Measurements from ENCODE around the gene DIP2C.
"Not testable (repeated sequence)": the region's sequence is repeated elsewhere in the genome, so short reads cannot be mapped to it uniquely, and the experiment has no call there.

DIP2C gene

DNA sequence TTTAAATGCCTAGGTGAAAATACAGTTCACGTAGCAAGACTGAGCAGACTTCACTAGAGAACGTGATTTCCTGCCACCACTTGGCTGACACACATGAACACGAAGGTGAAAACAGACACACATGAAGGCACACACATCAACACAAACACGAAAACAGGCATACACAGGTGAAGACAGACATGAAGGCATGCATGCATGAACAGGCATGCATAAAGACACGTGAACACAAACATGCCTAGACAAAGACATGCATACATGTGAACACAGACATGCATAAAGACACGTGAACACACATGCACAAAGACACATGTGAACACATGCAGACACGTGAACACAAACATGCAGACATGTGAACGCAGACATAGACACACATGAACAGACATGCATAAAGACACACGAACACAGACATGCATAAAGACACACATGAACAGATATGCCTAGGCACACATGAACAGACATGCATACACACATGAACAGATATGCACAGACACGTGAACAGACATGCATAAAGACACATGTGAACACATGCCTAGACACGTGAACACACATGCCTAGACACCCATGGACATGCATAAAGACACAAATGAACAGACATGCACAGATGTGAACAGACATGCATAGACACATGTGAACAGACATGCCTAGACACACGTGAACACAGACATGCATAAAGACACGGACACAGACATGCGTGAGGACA, 311.1 kb downstream of the DIP2C start:
- DNase-seq (ENCODE audit: low read depth in 2 of 2): no peak

DNA sequence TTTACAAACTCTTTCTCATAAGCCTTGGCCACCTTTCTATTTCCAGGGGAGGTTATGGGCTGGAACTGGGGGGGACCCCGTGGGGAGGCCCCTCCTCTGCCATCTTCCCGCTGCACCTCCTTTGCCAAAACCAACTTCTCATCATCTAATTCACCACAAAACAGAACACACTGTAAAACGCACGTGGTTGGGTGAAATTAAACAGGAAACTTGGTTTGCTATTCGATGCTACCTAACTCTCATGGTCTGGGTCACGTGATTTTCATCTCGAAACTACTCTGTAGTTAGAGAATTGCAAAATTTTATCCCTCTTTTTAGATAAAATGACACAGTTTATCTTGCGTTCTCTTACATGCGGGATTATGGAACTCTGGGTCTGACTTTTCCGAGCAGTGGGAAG, 312.2 kb downstream of the DIP2C start:
- no peak for DNase-seq (ENCODE audit: low read depth in 2 of 2)

DNA sequence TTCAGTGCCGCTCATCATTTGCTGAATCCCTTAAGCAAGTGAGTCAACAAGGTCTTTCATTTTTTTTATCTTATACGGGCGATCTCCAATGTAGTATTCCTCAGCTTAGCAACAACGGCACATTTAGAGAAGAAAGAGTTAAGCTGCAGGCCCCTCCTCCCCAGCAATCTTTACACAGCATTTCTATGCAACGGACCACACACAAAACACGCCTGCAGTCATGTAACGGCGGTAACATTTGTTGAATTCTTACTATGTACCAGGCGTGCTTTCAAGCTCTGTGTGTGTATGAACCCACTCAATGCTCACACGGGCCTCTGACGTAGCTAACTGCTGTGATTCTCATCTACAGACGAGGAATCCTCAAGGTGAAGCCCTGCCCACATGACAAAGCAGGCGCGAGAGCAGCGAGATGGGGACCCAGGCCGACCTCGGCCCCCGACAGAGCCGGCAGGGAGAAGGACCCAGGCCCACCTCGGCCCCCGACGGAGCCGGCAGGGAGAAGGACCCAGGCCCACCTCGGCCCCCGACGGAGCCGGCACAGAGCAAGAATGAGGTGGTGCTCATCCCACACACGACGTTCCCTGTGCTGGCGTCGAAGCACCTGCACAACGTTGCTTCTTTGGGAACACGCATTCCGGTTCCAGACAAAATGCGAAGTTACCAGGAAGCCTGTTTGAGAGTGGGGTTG, 313.5 kb downstream of the DIP2C start:
- no peak for DNase-seq (ENCODE audit: low read depth in 2 of 2)

DNA sequence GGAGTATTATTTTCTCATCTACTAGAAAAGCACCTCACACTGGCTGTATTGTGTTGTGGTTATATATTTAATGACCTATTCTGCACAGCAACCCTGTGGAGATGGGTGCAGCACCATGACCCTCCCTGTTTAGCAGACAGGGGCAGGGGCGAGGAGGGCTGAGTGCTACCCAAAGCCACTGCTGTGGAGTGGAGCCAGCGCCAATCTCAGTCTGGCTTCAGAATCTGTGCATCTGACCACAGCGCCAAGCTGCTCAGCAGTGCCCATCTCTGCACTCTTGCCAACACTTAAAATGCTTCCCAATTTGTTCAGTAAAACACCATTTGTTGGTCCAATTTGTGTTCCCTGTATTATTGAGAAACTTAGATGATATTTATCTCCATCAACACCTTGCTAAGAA, 315.1 kb downstream of the DIP2C start:
- no peak for DNase-seq (ENCODE audit: low read depth in 2 of 2)

DNA sequence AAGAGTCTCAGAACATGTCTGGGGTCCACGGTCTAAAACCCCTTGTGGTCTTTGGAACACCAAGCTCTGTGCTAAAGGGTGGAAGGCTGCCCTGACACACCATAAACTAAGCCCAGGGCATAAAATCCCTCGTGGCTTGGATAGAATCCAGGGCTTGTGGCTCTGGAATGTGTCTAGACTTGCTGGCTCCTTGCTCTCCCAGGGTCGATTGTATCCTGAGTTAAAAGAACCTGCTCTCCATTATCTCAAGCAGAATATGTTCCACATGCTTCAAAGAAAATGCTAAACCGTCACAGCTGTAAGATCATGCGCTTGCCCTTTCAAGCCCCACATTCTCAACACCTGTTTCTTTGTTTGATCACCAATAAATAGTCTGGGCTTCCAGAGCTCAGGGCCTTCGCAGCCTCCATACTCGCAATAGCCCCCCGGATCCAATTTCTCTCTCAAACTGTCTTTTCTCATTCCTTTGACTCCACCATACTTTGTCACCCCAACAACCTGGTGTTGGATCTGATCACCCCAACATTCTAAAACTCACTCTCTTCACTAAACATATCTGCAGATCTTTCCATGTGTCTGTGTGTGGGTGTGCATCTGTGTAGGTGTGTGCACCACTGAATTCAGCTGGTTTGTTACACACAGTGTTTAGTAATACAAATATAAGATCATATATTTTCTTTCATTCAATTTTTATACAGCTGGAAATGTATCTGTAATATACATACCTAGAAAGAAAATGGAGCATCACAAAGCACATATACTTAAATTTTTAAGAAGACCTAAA, 315.8 kb downstream of the DIP2C start:
- DNase-seq (ENCODE audit: low read depth in 2 of 2): peak; percentile 56

DNA sequence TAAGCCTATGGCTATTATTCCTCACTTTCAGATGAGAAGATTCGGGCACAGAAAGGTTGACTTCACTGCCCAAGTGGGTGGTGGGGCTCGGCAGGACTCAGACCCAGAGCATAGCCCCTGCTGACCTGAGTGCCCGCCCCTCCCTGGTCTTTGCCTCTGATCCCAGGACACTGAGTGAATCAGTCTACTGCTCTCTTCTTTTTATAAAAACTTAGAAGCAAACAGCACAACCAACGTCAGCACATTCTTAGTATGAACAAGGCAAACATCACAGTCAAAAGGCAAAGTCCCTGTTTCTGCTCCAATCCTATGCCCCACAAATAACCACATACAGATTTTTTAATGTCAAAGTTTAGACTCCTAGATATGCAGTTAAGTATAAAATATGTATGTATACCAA, 316.5 kb downstream of the DIP2C start:
- no peak for DNase-seq (ENCODE audit: low read depth in 2 of 2)

DNA sequence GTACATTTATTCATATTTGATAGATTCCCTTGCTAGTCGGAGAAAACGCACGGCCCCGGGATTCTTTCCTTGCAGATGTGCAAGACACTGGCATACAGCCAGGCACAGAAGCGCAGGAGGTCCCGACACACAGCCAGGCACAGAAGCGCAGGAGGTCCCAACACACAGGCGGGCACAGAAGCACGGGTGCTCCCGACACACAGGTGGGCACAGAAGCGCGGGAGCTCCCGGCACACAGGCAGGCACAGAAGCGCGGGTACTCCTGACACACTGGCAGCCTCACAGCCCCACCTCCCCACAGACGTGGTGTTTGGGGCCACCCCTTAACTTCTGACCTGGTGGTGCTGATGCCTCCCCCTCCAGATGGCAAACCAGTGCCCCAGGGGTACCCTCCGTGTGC, 316.9 kb downstream of the DIP2C start:
- no peak for DNase-seq (ENCODE audit: low read depth in 2 of 2)

DNA sequence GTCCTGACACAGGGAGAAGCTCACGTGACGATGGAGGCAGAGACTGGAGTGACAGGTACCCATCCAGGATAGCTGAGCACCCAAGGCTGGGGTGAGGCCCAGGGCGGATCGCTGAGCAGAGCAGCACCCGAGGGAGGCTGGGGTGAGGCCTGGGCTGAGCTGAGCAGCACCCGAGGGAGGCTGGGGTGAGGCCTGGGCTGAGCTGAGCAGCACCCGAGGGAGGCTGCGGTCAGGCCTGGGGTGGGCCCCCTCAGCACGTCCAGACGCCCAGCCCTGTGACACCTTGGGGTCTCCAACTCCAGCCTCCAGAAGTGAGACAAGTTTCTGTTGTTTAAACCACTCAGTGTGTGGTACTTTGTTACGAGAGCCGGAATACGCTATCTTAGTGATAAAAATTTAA, 318.0 kb downstream of the DIP2C start:
- no peak for DNase-seq (ENCODE audit: low read depth in 2 of 2)

DNA sequence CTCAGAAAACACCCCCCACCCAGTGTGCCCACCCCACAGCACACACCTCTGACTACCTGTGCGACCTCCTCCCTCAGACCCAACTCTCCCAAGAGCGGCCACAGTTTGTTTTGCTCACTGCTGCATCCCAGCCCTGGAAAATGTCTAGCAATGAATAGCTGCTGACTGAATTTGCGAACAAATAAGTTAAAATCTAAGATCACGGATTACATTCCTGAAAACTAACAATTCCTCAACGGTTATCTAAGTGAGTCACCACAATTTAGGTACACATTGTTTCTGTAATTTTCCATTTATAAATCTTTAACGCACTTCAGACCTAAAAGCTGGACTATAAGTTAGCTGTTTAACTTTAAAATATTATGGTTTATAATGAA, 319.0 kb downstream of the DIP2C start:
- no peak for DNase-seq (ENCODE audit: low read depth in 2 of 2)

DNA sequence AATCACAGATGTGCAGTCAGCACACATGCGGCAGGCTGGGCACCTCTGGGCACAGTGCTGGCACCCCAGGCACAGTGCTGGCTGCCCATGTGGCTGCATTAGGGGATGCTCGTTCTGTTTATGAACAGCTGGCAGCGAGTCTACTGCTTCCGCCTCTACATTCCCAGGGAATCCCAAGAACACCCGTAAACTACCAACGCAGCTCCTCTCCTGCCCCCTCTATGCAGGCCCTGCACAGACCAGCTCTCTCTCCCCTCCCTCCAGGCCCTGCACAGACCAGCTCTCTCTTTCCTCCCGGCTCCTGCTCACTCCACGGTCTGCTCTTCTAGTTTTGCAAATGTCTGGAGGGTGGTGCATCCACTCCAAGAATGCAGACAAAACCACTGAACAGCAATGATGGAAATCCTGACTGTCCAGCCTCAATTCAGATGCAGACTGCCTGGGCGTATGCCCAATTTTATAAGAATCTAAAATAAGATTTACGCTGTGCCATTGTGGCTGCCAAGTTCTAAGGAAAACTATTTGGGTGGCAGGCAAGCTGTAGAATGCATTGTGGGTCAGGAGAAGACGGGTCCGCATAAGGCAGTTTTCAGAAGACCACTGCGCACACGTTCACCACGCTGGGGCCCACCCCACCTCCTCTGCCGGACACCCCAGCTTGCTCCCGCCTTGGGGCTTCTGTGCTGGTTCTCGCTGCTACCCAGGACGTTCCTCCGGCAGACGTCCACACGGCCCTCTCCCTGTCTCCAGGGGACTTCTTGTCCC, 319.6 kb downstream of the DIP2C start:
- peak; percentile 81 to 83 for DNase-seq (ENCODE audit: low read depth in 2 of 2)

DNA sequence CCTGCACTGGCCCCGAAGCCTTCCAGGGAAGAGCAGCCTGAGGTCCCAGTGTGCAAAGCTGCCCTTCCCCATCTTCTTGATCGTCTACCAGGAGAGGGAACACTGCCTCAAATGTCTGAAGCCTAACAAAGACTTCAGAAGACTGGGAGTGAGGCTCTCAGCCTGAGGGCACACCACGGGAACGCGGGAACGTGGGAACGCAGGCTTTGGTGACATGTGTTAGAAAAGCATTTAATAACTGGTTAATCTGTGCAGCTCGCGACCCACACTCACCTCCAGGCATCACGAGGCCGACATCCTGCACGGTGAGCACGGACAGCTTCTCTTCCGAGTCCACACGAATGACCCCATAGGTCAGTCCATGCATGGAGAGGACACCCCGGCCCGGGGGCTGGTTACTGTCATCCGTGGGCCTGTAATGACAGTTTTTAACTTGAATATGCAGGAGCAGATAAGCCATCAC, 320.2 kb downstream of the DIP2C start:
- no peak for DNase-seq (ENCODE audit: low read depth in 2 of 2)

DNA sequence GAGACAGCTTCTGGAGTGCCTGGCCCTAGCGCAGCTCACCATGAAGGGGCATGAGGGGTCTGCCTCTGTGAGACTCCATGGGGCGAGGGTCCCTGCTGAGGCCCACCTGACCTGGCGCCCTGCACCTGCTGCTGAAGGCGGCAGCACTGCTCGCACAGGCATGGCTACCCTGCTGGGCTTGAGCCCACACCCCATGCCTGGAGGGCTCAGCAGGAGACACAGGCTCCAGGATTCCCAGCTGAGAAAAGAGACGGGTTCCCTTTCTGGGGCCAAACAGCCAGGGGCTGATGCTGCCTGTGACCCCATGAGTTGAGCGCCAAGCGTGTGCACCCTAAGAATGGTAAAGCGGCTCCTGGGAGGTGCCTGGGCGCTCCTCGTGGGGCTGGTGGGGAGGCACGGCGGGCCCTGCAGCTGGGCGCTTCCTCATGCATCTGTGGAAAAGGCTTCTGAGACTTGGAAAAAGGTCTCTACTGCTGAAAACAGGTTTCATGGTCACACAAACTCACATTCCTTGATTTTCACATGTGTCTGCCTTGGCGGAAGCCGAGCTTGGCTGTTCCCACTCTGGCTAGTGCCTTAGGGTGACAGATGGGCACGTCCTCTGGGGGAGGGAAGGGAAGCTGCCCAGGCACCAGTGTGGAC, 320.8 kb downstream of the DIP2C start:
- DNase-seq (ENCODE audit: low read depth in 2 of 2): no peak

DNA sequence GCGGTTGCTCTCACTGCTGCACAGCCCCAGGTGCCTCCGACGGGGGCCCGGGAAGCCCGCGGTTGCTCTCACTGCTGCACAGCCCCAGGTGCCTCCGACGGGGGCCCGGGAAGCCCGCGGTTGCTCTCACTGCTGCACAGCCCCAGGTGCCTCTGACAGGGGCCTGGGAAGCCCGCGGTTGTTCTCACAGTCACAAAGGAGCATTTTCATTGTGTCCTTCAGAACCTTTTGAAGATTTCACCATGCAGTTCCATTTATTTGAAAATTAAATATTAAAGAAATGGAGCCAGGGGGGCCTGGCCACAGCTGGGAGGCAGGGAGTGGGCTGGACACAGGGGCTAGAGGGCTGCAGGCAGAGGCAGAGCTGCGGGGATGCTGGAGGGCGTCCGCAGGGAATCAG, 321.4 kb downstream of the DIP2C start:
- not testable (repeated sequence) for DNase-seq (ENCODE audit: low read depth in 2 of 2)

DNA sequence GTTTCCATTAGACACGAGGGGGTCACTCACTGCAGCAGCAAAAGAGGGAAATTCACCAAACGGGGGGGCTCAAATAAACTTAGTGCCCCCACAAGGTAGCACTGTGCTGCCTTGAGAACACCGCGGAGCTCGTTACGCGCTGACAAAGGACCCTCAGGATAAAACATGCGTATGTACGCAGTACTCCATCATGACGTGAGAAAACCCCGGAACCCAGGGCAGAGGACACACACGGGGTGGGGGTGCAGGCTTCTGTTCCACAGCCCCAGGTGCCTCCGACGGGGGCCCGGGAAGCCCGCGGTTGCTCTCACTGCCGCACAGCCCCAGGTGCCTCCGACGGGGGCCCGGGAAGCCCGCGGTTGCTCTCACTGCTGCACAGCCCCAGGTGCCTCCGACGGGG, 321.8 kb downstream of the DIP2C start:
- DNase-seq (ENCODE audit: low read depth in 2 of 2): no peak

DNA sequence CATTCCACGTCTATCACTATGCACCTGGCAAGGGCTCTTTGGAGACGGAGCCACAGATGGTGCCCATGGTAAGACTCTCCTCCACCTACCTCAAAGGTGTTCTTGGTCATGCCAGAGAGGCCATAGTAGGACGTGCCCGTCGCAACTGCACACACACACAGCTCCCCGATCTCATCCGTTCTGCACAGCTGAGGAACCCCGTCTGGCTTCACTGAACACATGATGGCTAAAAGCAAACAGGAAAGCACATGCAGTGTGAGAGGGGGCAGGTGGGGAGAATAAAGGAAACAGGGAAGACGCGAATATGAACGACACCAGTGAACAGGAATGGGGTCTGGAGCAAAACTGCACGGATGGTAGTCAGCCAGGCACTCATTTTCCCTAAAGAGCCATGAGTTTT, 323.3 kb downstream of the DIP2C start:
- no peak for DNase-seq (ENCODE audit: low read depth in 2 of 2)

DNA sequence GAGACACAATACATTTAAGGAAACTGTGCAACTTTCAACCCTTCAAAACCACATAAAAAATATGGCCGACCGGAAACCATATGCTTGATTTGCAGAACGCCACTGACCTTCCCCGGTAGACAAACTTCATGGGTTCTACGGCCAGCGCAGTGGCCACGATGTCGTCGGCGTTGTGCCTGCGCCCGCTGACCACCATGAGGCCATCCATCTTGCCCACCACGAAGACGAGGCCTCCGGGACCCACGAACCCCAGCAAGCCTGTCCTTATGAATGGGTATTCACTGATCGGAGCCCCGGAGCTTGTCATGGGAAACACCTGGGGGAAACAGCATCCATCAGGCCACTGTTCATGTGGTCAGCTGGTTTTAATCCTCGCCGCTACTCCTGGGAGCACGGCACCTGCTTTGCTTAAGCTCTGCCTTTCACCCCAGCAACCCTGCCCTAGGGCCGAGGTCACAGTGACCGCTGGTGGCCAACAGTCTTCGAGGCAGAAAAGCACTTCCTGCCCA, 325.1 kb downstream of the DIP2C start:
- DNase-seq (ENCODE audit: low read depth in 2 of 2): no peak

DNA sequence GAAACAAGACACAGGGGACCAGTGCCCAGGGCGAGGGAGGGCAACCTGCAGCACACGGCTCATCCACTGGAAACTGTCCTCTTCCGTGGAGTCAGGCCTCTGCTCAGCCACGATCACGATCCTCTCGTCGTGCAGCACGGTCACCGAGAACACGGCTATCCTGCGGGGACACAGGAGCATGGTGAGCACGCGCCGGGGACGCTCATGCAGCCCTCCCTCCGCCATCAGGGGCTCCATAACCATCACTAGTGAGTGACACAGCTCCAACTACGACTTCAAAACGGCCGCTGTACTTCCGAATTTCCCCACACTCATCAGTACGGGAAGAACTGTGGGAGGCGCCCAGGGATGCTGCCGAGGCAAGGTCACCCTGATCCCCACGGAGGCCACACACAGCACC, 326.3 kb downstream of the DIP2C start:
- DNase-seq (ENCODE audit: low read depth in 2 of 2): no peak

DNA sequence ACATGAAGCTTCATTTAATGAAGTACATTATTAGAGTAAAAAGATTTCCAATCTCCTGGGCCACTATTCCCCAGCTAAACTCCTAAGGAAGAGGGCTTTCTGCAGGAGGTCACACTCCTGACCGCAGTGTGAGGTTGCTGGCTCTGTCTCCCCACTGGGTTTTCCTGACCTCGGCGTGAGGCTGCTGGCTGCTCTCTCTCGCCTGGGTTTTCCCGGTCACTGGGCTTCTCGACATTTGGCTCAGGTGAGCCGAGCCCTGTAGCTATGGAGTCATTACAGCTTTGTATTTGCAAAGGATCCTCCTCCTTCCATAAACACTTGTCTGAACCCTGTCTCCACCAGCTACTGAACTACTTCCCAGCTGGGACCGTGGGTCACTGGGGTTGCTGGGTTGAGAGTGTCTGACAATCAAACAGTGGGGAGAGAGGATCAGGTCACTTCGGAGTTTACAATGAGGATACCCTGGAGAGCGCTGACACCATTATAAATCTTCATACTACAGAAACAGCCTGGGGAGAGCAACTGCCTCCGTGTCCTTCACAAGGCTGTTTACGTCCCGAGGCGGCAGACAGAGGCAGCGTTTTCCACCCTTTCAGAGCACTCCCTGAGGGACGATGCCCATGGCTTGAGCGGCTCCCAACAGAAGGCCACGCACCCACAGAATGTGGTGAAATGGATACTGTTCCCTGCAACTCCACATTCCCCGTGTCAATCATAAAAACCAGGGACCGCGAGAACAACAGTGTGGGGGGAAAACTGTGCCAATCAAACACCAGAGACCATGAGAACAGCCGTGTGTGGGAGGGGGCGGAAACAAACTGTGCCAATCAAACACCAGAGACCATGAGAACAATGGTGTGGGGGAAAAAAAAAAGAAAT, 328.0 kb downstream of the DIP2C start:
- DNase-seq (ENCODE audit: low read depth in 2 of 2): no peak

DNA sequence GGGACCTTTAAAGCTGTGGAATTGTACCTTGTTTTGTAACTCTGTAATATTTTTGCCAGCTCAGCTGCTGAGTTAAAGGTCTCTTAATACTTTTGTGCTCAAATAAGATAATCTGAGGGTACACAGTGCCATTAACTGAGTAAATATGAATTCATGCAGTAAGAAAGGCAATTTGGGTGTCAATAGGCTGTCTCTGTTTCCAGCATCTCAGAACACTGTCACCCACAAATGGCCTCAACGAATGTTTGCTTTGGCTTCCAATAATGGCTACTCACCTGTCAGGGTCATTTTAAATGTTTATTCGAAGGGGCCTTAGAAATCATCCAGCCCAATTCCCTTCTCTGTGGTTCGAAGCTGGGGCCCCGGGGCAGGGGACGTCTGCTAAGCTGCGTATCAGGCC, 328.8 kb downstream of the DIP2C start:
- DNase-seq (ENCODE audit: low read depth in 2 of 2): no peak

DNA sequence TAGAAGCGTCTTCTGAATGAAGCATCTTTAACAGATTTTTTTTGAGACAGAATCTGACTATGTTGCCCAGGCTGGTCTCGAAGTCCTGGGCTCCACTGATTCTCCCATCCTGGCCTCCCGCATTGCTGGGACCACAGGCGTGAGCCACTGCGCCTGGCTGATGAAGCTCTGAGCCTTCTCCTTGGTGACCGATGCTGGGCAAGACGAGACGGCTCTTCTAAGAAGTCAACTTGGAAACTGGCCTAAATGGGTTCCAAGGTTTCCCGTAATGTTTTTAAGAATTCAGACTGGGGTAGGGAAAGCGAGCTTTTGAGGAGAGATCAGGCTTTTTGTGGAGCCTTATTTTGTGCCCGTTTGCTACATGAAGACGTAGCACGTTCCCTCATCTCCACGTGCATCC, 329.7 kb downstream of the DIP2C start:
- DNase-seq (ENCODE audit: low read depth in 2 of 2): no peak

Measured in fibroblast of skin of left quadriceps (primary cell).